Effector memory CD8-positive, alpha-beta T cell (primary cell): ENCODE data around the gene DENND1A.

Experiments used
- ATAC-seq: fragments of 150-1000 bp; cut with Tn5 transposase; replicated peaks from 2 replicates; pipeline ENCODE4 v1.10.0; 2021; ENCODE audit warnings: mild to moderate bottlenecking, moderate library complexity
- DNase-seq, 3 experiments: peaks; one replicate each; pipeline ENCODE4 v3.0.0; 2021
- H3K27ac Mint-ChIP-seq, 2 donors: one replicate each; pipeline ENCODE4 v1.8.0; 2022; ENCODE audit warnings: mild to moderate bottlenecking in 2 of 2, mixed read lengths in 2 of 2, moderate library complexity in 2 of 2
- H3K27me3 Mint-ChIP-seq, 2 donors: one replicate each; pipeline ENCODE4 v1.8.0; 2022; ENCODE audit warnings: mixed read lengths in 2 of 2
- H3K36me3 Mint-ChIP-seq: one replicate; pipeline ENCODE4 v1.8.0; 2022; ENCODE audit warnings: mild to moderate bottlenecking, moderate library complexity, mixed read lengths; ENCODE audit not compliant: insufficient read depth
- H3K4me1 Mint-ChIP-seq, 2 donors: one replicate each; pipeline ENCODE4 v1.8.0; 2022; ENCODE audit warnings: low read depth in 2 of 2, mixed read lengths in 2 of 2
- H3K4me3 Mint-ChIP-seq, 2 donors: one replicate each; pipeline ENCODE4 v1.8.0; 2022; ENCODE audit warnings: mild to moderate bottlenecking in 2 of 2, mixed read lengths in 2 of 2, moderate library complexity in 2 of 2
- H3K9me3 Mint-ChIP-seq, 2 donors: one replicate each; pipeline ENCODE4 v1.8.0; 2022; ENCODE audit warnings: mixed read lengths in 2 of 2

Gene DENND1A

GRCh38 chr9:123453076-123453667, 476.8 kb downstream of the DENND1A start:
- Mint-ChIP-seq H3K4me1 (no peaks in the 10 kb centered on the region), H3K27ac (no peak overlapping the region), H3K27me3 (no peaks in the 10 kb centered on the region), H3K36me3 (peaks cover 13% of the 10 kb centered on the region), H3K4me3 (no peak overlapping the region), H3K9me3 (no peaks in the 10 kb centered on the region)
- no peak for ATAC-seq
- no peak for DNase-seq

- no peak overlapping the region for H3K4me3 Mint-ChIP-seq
- H3K27me3 Mint-ChIP-seq: no peaks in the 10 kb centered on the region
- DNase-seq (no peak), ATAC-seq (no peak)
- no peaks in the 10 kb centered on the region for H3K4me1 Mint-ChIP-seq
- no peak overlapping the region for H3K27ac Mint-ChIP-seq
- no peaks in the 10 kb centered on the region for H3K9me3 Mint-ChIP-seq
- H3K36me3 Mint-ChIP-seq: peaks cover 13% of the 10 kb centered on the region
These were observed 478.9 kb downstream of the DENND1A start for GRCh38 chr9:123450996-123451395.

GRCh38 chr9:123450098-123450770, 479.7 kb downstream of the DENND1A start:
- ATAC-seq (no peak), DNase-seq (no peak)
- peaks cover 20% of the 10 kb centered on the region for H3K36me3 Mint-ChIP-seq
- H3K4me1 Mint-ChIP-seq: no peaks in the 10 kb centered on the region
- no peaks in the 10 kb centered on the region for H3K9me3 Mint-ChIP-seq
- no peaks in the 10 kb centered on the region for H3K27me3 Mint-ChIP-seq
- H3K4me3 Mint-ChIP-seq: no peak overlapping the region
- H3K27ac Mint-ChIP-seq: no peak overlapping the region

GRCh38 chr9:123447934-123448646, 481.8 kb downstream of the DENND1A start:
- H3K36me3 Mint-ChIP-seq: peaks cover 16% of the 10 kb centered on the region
- no peaks in the 10 kb centered on the region for H3K27me3 Mint-ChIP-seq
- H3K4me3 Mint-ChIP-seq: no peak overlapping the region
- H3K4me1 Mint-ChIP-seq: no peaks in the 10 kb centered on the region
- DNase-seq: no peak
- H3K27ac Mint-ChIP-seq: no peak overlapping the region
- H3K9me3 Mint-ChIP-seq: no peaks in the 10 kb centered on the region
- no peak for ATAC-seq

- H3K9me3 Mint-ChIP-seq: no peaks in the 10 kb centered on the region
- ATAC-seq: no peak
- no peak for DNase-seq
- H3K36me3 Mint-ChIP-seq: peaks cover 13% of the 10 kb centered on the region
- no peak overlapping the region for H3K27ac Mint-ChIP-seq
- H3K4me1 Mint-ChIP-seq: no peaks in the 10 kb centered on the region
- no peaks in the 10 kb centered on the region for H3K27me3 Mint-ChIP-seq
- no peak overlapping the region for H3K4me3 Mint-ChIP-seq
These were observed 483.8 kb downstream of the DENND1A start for GRCh38 chr9:123445981-123446610.

- Mint-ChIP-seq H3K27me3 (no peaks in the 10 kb centered on the region), H3K9me3 (no peaks in the 10 kb centered on the region), H3K4me1 (no peaks in the 10 kb centered on the region), H3K4me3 (no peak overlapping the region), H3K36me3 (peaks cover 16% of the 10 kb centered on the region), H3K27ac (no peak overlapping the region)
- ATAC-seq (no peak), DNase-seq (no peak)
These were observed 484.8 kb downstream of the DENND1A start for GRCh38 chr9:123445116-123445515.

GRCh38 chr9:123441769-123442168, 488.2 kb downstream of the DENND1A start:
- Mint-ChIP-seq H3K9me3 (no peaks in the 10 kb centered on the region), H3K27ac (no peak overlapping the region), H3K4me1 (no peaks in the 10 kb centered on the region), H3K36me3 (peaks cover 18% of the 10 kb centered on the region), H3K4me3 (no peak overlapping the region), H3K27me3 (no peaks in the 10 kb centered on the region)
- ATAC-seq: no peak
- no peak for DNase-seq

GRCh38 chr9:123440256-123440655, 489.7 kb downstream of the DENND1A start:
- Mint-ChIP-seq H3K27ac (no peak overlapping the region), H3K9me3 (no peaks in the 10 kb centered on the region), H3K27me3 (no peaks in the 10 kb centered on the region), H3K4me3 (no peak overlapping the region), H3K36me3 (peaks cover 11% of the 10 kb centered on the region), H3K4me1 (no peaks in the 10 kb centered on the region)
- ATAC-seq (no peak), DNase-seq (no peak)

GRCh38 chr9:123438821-123439220, 491.1 kb downstream of the DENND1A start:
- Mint-ChIP-seq H3K27me3 (no peaks in the 10 kb centered on the region), H3K27ac (no peak overlapping the region), H3K4me3 (no peak overlapping the region), H3K9me3 (no peaks in the 10 kb centered on the region), H3K4me1 (no peaks in the 10 kb centered on the region), H3K36me3 (peaks cover 11% of the 10 kb centered on the region)
- DNase-seq (no peak), ATAC-seq (no peak)

- Mint-ChIP-seq H3K27ac (no peak overlapping the region), H3K4me3 (no peak overlapping the region), H3K36me3 (peaks cover 14% of the 10 kb centered on the region), H3K4me1 (no peaks in the 10 kb centered on the region), H3K9me3 (no peaks in the 10 kb centered on the region), H3K27me3 (no peaks in the 10 kb centered on the region)
- DNase-seq: no peak
- no peak for ATAC-seq
These were observed 491.6 kb downstream of the DENND1A start for GRCh38 chr9:123438321-123438720.

- Mint-ChIP-seq H3K4me1 (no peaks in the 10 kb centered on the region), H3K27ac (no peak overlapping the region), H3K36me3 (peaks cover 14% of the 10 kb centered on the region), H3K4me3 (no peak overlapping the region), H3K27me3 (no peaks in the 10 kb centered on the region), H3K9me3 (no peaks in the 10 kb centered on the region)
- ATAC-seq (no peak), DNase-seq (no peak)
These were observed 492.7 kb downstream of the DENND1A start for GRCh38 chr9:123437201-123437600.

- Mint-ChIP-seq H3K9me3 (peaks cover 0 to 2% of the 10 kb centered on the region in 2 donors), H3K36me3 (peaks cover 9% of the 10 kb centered on the region), H3K27ac (no peak overlapping the region), H3K4me3 (no peak overlapping the region), H3K27me3 (no peaks in the 10 kb centered on the region), H3K4me1 (no peaks in the 10 kb centered on the region)
- no peak for ATAC-seq
- DNase-seq: no peak
These were observed 494.5 kb downstream of the DENND1A start for GRCh38 chr9:123435471-123435870.

GRCh38 chr9:123434619-123435240, 495.2 kb downstream of the DENND1A start:
- H3K4me1 Mint-ChIP-seq: no peaks in the 10 kb centered on the region

More at GRCh38 chr9:123434619-123435240, 495.2 kb downstream of the DENND1A start:
- Mint-ChIP-seq H3K27ac (no peak overlapping the region), H3K9me3 (peaks cover 2 to 6% of the 10 kb centered on the region in 2 donors), H3K4me3 (no peak overlapping the region), H3K36me3 (peaks cover 8% of the 10 kb centered on the region), H3K27me3 (no peaks in the 10 kb centered on the region)
- DNase-seq: no peak
- ATAC-seq: no peak
